HG03354 (cell line): Measurements from ENCODE around the gene LRMDA.

ENCODE experiments used
- ATAC-seq: cut with Tn5 transposase; IDR thresholded peaks from one replicate; pipeline ENCODE4 v1.9.1; 2021; ENCODE audit warnings: mild to moderate bottlenecking; ENCODE audit not compliant: unreplicated experiment, poor library complexity, severe bottlenecking

The LRMDA gene

GRCh38 chr10:75441196-75441595 lies 9.8 kb downstream of the LRMDA start:
- no peak for ATAC-seq

GRCh38 chr10:75441682-75442081 lies 10.3 kb downstream of the LRMDA start:
- no peak for ATAC-seq

DNA sequence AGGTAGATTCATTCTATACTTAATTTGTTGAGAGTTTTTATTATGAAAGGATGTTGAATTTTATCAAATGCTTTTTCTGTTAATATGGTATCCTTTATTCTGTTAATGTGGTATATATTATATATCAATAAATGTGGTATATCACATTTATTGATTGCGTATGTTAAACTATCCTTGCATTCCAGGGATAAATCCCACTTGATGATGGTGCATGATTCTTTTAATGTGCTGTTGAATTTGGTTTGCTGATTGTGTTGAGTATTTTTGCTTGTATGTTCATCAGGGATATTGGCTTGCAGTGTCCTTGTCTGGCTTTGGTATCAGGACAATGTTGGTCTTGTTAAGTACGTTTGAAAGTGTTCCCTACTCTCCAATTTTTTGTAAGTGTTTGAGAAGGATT lies 11.9 kb downstream of the LRMDA start:
- no peak for ATAC-seq

GRCh38 chr10:75444781-75445386 lies 13.5 kb downstream of the LRMDA start:
- ATAC-seq, result no peak

GRCh38 chr10:75446508-75446907 lies 15.1 kb downstream of the LRMDA start:
- ATAC-seq, result no peak

- ATAC-seq, result no peak
Measured at GRCh38 chr10:75448166-75448565, 16.7 kb downstream of the LRMDA start.

- no peak for ATAC-seq
Measured at GRCh38 chr10:75449382-75450074, 18.1 kb downstream of the LRMDA start.

GRCh38 chr10:75450075-75450445 lies 18.6 kb downstream of the LRMDA start:
- no peak for ATAC-seq

GRCh38 chr10:75450644-75451640 lies 19.5 kb downstream of the LRMDA start:
- no peak for ATAC-seq

DNA sequence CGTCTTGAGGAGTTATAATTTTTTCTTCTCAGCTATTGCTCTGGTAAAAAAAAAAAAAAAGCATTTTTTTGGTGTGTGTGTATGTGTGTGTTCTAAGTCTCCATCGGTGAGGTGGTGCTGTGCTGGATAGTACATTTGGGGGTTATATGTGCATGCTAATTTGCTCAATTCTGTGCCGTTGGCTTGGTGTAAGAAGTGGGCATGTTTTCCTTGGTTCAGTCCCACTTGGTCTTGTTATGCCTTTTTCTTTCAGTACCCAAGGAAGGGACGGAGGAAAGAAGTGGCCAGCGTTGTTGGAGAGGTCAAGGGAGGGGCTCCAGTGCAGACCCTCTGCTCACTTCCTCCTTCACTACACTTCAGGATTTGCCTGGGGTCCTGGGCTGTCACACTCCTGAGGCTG lies 20.4 kb downstream of the LRMDA start:
- ATAC-seq, result no peak

DNA sequence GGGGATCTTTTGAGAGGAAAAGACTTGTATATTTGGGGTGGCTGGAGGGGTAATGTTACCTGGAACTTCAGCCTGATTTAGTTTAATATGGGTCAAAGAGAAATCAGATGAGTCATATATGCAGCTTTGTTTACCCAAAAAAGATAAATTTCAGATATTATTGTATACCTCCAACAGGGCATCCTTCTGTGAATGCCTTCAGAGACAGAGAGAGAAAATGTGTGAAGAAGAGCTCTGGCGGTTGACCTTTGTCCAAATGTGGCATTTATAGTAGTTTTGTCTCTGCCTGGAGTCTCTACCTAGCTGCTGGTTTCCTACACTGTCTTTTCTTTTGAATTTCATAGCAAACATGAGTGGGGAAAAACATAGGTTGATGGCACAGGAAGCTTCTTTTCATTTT lies 21.6 kb downstream of the LRMDA start:
- ATAC-seq, result no peak

GRCh38 chr10:75456122-75456521 lies 24.7 kb downstream of the LRMDA start:
- ATAC-seq, result no peak

DNA sequence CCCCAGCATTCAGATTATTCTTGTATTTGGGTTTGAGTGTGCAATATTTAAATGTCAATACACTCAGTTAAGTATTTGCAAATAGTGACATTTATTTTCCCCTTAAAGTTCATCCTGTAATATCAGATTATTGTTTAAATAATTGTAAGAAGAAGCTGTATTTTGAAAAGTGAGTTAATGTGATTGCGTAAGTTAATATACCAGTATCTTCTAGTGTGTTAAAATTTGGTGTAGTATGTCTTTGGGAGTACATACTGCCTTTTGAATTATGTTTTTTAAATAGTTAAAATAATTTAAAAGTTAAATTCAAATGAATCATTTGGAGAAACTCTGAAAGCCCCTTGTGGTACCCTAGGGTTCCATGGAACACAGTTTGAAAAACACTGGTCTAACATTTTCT lies 28.6 kb downstream of the LRMDA start:
- no peak for ATAC-seq

- no peak for ATAC-seq
Measured at GRCh38 chr10:75461672-75462649, 30.5 kb downstream of the LRMDA start.

DNA sequence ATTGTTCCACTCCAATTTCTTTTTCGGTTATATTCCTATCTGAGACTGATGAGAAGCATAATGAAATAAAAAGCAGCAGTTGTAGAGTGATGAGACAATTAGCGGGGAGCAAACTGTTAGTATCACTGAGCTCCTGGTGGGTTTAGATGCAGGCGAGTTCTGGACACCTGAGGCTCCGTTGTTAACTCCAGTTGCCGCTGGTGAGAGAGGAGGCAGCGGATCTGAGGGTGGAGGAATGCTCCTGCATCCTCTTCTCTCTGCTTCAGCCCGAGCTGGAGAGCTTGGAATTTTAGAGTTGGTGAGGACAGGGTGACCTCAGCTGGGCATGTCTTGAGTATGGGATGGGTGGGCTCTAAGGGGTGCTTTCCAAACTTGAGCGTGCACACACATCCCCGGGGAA lies 31.4 kb downstream of the LRMDA start:
- no peak for ATAC-seq

DNA sequence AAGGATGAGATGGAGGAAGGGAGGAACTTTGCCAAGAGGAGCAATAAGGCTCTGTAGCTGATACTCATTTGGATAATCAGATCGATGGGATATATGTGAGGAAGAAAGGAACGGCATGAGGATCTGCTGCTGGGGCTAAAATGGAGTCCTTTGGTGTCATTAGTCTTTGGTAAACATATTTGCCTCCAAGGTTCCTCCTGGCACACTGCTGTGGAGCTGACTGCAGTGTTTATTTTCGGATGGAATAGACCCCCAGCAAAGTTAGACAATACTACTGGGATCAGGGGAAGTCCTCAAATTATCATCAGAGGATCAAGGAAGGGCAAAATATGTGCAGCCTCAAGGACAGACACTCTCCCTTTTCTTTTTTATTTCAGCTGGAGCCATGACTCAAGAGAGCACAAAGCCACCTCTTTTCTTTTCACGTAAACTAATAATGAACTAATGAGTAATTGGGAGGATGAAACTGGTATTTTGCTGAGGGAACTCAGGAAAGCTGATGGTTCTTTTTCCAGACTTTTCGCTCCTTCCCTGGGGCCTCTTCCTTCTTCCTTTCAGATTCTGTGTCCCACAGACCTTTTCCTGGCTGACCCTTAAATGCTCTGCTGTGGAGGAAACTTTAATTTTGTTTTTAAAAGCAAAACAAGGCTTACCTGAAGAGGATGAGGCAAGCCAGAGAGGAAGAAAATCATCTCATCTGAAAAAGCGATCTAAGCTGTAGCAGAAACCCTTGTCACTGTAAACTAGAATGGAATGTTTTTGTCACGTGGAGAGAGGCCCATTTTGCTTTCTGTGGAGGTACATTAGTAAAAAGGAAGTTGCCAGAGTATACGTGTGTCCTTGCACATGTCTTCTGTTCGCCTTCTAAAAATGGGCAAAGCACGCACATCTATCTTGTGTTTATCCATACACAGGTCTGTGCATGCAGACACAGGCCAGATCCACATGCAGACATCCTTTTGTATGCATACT lies 33.3 kb downstream of the LRMDA start:
- no peak for ATAC-seq

- no peak for ATAC-seq
Measured at GRCh38 chr10:75465450-75465827, 34.0 kb downstream of the LRMDA start.

DNA sequence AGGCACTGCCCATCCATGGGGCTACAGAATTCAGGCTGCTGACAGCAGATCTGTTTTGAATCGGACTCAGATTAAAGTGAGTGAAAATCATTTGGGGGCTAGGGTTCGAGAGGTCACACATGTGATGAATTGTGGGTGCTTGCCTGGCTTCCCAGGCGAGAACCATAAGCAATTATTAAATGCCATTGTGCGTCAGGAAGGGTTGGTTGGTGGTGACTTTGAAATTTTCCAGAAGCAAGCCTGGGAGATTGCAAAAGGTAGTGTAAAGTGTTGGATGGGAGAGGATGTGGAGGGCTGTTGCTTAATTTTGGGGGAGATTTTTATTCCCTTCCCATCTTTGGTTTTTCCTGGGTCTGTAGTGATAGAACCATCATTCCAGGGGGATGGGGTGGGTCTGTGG lies 34.6 kb downstream of the LRMDA start:
- ATAC-seq, result no peak
